ENCODE measurements around the gene PXDC1.

DNA sequence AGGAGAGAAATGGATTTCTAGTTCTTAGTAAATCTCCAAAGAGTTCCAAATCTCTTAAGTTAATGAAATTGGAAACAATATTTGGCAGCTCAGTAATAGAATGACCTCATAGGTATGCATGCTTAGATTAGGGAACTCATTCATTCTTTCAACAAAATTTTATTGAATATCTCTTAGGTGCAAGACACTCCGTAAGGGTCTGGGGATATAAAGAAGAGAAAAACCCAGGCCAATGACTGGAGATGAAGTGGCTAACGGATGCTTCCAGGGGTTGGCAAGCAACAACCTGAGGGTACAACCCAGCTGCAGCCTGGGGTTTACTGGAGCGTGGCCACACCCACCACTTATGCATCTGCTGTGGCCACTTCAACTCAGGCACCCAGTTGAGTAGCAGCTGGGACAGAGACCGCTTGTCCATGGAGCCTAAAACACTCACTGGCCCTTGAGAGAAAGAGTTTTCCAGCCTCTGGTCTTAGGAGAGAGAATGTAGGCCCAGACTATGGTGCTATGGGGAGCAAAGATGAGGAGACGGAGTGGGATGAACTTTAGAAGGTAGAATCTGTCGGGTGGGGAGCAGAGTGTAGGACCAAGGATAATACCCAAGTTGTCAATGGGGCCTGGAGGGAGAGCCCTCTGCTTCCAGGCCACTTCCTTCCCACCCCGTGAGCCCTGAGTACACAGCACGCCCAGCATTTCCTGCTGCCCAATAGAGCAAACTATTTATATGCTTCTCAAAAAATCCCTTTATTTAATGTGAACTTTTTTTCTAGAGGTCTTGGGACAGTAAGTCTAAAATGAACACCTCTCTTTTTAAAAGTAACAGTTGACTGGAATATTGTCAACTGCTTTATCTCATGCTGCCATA lies 46.8 kb upstream of the PXDC1 start:
- TF ChIP-seq CTCF (conservative IDR thresholded peaks at IDR 0.05) (no peak), EZH2 (IDR thresholded peaks at IDR 0.05; ENCODE audit: low read depth) (no peak)
